Femur (tissue), 1 donor: Measurements from ENCODE around the gene CPED1.

Experiments used
- DNase-seq: peaks from one replicate; pipeline ENCODE4 v3.0.0-alpha.2; 2017

CPED1 gene

DNA sequence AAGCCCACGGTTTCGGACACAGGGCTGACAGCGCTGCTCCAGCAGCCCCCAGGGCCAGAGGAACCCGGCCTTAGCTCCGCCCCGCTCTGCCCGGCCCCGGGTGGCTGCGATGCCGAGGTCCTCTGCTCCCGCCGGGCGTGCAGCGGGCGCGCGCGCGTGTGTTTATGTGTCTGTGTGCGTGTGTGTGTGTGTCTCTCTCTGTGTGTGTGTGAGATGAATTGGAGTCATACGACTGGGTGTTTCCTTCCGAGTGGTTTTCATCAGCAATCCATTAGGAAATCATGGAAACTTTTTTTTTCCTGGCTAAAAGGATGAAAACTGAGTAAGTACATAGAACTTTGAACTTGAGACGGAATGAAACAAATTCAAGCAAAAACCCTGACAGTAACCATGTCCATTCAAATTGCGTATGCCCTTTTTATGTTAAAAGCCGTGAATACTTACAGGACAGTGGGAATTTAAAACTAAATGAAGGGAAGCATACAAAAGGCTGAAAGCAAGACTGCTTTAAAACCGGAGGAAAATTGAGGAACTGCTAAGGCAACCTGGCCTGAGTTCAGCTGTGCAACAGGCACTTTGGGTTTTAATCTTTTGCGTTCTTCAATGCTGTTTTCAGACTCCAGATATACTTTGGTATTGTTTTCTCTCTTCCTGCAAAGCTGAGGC lies at the start of gene CPED1:
CPED1 (plus strand) TSS at position 121 of the 666 bp plus-strand sequence. CDS start 911 bp downstream, outside the sequence.
- DNase-seq = peak; percentile 85

DNA sequence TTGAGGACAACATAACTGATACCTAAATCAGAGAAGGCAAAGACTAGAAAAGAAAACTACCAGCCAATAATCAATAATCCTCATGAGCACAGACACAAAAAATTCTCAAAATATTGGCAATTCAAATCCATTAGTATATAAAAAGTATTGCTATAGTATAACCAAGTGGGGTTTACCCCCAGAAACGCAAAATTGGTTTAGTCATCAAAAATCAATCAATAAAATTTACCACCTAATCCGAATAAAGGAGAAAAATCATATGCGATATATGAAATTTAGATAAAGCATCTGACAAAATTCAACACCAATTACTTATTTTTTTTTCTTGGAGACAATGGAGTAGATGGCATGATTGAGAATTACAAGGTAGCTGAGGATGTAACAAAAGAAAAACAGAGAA lies 49.2 kb upstream of the CPED1 start:
- no peak for DNase-seq

DNA sequence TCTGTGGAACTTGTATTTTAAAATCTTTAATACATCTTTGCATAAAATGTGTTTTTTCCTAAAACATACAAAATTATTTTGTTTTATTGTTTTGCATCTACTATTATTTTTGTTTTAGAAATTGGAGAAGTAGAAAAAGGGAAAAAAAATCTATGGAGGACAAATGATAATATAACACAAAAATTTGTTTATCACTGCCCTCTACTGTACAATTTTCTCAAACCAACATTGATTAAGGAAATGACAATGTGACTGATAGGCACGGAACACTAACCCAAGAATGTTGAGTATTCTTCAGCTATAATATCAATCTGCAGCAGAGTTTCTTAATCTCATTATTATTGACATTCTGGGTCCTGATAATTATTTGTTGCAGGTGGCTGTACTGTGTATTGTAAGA lies 47.4 kb upstream of the CPED1 start:
- DNase-seq = no peak

DNA sequence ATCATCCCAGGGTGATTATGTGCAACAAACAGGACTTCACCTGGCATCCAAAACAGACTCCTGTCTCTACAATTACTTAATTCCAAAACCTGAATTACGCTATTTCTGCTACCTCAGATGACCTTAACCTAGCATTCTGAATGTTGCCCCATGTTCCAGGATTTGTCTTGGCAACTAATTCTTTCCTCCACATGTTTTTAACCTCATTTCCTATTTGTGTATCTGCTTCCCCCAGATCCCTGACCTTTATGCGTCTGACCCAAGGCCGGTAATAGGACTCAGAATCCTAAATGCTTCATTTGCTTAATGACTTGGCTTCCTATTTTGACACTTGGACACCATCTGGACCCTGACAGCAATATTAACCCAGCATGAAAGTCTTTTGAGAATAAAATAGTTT lies 46.7 kb upstream of the CPED1 start:
- no peak for DNase-seq

DNA sequence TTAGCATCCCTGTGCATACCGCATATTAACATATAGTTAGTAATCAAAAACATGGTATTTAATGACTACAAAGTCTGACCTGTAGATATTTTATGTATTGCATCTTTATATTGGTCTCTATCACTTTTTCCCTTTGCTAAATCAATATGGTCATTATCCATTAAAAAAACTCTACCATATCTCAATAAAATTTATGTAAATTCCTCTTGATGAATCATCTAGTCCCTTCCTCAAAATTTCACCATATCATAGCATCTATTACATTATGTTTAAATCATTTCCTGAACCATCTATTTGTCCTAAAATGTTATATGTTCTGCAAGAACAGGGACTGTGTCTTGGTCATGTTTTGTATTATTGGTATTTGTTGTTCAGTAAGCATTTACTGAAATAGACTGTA lies 45.6 kb upstream of the CPED1 start:
- no peak for DNase-seq

DNA sequence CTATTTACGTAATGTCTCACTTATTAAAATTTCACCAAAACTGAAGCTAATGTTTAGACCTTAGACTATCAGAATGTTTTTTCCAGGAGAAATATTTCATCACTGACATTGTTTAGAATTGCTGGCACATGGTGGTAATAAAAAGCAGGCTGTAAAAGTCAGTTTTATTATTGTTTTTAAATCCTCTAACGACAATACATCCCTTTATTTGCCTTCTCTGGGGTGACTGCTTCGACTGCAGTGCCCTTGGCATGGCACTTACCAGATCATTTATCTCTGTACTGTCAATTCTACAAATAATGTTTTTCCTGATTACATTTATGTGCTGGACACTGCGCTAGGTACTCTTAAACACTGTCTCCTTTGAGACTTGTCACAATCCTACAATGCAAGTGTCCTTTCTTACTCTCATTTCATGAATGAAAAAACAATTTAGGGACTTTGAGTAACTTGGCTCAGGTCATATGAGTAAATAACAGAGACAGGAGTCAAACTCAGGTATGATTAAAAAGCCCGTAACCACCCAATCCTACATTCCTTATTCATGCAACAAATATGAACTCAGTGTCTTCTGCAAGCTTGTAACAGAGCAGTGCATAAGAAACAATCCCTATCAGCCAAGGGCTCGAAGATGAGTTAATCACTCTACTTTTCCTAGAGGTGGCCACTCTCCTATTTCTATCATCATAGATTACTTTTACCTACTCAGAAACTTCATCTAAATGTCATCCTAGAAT lies 43.5 kb upstream of the CPED1 start:
- no peak for DNase-seq

DNA sequence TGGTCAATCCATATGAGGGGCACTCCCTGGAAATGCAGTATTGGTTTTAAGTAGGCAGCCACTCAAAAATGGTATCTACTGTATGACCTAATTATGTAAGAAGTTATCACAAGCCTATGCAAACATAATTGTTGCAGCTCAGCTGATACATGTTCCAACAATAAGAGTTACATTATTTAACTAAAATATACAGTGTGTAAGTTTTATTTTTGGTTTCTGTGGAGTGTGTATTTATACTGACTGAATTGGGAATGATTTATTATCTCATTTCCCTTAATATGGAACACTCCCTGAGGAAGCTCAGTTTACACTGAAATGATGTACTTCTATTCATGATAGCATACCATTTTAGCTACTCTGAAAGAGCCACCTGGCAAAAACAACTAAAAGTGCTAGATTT lies 40.5 kb upstream of the CPED1 start:
- no peak for DNase-seq

DNA sequence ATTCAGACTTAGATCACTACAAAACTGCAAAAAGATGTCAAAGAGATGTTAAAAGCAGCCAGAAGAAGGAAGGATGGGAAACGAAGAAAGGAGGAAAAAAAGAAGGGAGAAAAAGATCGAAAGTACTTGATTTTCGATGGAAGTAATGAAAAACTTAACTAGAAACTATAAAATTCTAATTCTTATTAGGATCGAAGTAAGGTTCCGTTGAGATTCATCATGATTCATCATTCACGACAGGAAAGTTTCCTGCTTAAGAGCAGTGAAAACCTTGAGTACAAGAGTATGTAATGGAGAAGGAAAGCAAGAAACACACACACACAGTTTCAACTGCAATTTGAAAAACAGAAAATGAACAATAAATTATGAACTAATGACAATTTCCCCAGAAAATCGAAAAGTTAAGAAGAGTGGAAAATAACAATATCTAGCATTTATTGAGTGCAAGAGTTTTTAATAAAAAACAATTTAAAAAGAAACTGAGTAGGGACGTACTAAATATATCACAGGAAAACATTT lies 39.1 kb upstream of the CPED1 start:
- no peak for DNase-seq

DNA sequence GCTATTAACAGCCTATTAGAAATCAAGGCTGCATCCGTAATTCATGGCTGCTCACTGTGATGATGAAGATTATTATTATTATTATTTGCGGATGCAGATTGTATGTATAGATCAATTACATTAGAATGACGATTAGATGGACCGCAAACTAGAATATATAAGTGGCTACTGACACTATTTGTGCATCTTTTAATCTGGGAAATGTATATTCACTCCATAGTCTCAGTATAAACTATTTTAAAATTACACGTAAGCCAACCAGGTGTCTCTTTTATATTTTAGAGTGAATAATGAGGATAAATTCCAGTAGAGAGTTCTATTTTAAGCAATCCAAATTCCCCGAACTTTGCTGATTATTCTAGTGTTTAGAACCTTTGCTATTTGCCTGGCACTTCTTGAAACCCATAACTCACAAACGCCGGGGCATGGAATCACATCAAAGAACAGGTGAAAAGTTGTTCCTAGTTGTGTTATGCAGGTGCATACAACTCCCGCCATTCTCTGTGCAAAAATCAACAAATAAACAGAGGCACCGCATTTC lies 38.4 kb upstream of the CPED1 start:
- no peak for DNase-seq

DNA sequence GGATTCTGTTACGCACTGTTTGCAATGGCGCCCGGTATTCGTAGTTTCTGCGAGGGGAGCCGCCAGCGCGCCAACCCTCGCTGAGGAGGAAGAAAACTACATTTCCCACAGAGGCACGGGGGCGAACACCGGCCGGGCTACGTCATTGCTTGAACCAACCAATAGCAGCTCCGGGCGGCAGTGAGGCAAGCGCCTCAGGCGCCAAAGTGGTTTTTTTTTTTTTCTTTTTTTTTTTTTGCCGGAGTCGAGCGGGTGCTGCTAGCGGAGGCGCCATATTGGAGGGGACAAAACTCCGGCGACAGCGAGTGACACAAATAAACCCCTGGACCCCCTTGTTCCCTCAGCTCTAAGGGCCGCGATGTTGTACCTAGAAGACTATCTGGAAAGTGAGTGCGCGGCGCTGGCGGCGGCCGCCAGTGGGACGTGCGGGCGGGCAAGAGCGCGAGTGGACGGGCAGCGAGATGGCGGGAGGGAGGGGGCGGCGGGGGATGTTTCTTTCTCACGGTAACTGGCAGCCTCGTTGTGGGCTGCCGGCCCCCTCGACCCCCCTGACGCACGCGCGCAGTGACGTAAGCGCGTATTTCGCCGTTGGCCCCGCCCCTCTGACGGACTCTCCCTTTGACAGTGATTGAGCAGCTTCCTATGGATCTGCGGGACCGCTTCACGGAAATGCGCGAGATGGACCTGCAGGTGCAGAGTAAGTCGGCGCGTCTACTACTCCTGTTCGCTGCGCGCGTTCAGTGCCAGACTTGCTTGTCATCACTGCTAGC lies 37.8 kb upstream of the CPED1 start, which contains the start of gene ING3:
ING3 (plus strand) TSS at position 239 of the 770 bp plus-strand sequence; CDS start at position 359, 120 bp downstream.
- DNase-seq = peak; percentile 99

DNA sequence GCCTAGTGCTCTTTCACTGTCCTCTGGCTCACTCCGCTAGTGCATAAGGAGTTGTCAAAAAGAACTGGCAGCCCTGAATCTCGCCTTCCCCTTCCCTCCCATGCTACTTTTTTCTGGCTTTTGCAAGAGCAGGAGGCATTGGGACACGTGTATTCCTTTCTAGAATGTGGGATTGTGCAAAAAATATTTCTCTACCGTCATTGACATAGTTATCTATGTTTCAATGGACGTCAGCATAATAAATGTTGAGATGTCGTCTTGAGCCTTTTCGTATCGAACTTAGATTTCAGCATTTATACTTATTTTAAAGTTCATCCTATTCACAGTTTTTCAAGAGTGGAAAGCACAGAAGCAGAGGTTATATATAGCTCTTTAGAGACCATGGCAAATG lies 37.2 kb upstream of the CPED1 start:
- DNase-seq = no peak

DNA sequence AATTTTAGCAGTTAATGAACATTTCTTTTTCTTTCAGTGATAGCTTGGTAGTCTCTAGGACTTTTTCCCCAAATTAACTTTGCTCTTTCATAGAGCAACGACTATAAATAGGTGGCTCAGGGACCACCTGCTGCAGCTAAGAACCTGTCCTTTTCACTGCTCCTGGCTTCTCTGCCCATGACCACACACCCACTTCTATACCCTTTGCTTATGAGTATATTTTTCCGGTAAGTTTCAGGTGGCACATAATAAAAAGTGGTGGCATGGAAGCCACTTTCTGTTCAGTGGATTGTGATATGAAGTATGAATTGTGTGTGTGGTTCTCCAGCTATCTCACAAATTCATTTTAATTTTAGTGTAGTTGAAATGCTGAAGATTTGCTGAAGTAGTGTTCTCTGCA lies 36.7 kb upstream of the CPED1 start:
- no peak for DNase-seq

DNA sequence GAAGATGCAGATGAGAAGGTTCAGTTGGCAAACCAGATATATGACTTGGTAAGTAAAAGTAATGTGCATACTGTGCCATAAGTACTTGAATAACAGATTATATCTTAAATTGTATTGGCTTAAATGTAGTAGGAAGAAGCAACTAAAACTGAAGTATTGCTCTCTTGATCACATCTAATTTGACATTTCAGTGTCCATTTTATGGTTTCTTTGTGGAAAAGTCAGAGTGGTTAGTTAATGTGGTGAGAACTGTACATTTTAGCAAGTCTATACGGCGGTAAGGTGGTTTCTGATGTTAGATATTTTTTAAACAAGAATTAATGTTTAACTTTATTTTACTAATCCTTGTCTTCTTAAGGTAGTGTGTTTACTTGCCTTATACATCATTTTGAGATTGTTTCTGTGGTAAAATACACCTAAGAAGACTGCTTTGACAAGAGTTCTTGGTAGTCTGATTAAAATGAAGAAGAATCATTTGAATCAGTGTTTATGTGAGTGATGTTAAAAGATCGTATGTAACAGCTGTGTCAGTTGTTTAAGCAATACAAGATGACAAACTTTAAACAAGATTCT lies 32.8 kb upstream of the CPED1 start:
- no peak for DNase-seq

DNA sequence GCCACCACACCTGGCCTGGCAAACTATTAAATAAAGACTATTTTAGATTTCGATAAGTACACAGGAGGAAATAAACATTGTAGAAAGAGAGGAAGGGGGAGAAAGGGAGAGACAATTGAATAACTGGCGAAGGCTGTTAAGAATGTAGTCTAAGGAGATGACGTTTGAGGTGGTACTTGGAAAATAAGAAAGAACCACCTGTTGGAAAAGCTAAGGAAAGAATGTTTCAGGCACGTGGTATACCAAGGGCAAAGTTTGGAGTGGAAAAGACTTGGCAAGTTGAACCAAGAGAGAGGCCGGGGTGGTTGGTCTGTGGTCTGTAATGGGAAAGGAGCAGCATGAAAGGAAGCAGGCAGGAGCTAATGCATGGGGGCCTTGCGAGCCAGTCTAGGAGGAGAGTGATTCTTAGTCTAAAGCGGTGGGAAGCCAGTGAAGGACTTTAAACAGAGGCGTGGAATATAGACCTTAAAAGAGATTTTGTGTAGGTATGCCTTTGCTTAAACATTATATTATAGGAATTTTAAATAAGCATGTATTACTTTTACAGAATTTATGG lies 28.5 kb upstream of the CPED1 start:
- no peak for DNase-seq

DNA sequence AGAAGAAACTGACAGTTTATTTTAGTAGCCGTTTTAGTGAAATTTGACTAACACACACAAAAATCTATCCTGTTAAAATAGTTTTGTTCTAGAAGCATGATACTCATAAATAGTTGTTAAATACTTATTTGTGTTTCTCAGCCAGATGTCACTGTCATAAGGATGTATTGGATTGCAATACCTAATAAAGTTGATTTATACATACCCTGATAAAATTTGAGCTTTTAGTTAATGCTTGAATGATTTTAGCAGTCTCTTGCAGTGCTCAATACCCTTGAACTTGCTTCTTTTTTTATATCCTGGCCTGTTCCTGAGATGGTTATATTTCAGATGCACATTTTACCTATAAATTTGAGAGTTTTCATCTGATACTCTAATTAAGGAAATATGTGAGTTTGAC lies 27.8 kb upstream of the CPED1 start:
- DNase-seq = no peak

DNA sequence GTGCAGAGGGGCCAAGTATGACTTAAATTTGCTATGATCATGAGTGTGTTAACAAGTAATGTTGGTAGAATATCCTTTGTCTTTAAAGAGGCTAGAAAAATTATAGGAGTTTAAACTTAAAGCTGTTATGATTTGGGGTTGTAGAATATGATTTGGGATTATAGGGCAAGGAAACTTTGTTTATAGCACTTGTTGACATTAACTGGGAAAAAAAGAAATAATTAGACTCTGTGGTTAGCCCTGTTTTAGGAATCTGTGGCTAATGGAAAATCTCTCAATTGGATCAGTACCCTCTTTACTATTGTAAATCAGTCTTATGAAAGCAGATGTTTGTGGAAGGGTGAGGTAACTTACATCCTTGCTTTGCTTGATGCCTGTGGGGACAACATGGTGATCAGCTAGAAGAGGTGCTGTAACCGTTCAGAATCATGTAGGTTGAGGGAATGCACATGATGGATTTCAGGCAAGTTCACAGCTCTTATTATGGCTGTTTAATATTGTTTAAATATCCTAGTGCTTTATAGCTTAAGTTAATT lies 26.8 kb upstream of the CPED1 start:
- DNase-seq = no peak

DNA sequence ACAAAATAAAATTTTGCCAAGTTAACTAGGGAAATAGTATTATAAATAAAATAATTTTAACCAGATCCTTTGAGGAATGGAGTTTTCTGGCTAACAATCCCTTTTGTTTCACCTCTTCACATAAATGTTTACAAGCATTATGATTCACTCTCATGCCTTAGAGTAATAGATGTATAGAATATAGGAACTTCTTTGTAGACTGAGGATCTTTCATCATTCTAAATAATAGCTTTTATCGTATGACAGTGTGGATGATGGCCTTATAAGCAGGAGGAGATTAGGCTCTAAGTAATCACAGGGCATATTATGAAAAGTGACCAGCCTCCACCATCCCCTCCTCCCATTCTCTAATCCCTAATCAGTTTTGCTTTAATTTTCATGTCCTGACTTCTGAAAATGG lies 24.4 kb upstream of the CPED1 start:
- DNase-seq = no peak

DNA sequence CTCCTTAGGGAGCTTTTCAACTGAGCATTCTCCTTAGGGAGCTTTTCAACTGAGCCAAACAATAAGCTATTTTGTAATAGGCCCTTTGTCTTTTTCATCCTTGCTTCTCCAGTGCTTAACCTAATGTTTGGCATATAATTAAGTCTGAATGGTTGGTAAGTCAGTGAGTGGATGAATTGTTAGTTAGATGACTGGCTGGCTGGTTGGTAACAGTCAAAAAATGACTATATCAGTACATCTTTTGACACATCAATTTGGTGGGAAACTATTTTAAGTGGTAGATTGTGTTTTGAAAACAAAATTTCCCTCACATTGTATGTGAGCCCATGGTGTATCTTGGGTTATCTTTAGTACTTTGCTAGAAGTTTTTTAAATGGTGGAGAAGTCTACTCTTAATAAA lies 21.6 kb upstream of the CPED1 start:
- DNase-seq = no peak

DNA sequence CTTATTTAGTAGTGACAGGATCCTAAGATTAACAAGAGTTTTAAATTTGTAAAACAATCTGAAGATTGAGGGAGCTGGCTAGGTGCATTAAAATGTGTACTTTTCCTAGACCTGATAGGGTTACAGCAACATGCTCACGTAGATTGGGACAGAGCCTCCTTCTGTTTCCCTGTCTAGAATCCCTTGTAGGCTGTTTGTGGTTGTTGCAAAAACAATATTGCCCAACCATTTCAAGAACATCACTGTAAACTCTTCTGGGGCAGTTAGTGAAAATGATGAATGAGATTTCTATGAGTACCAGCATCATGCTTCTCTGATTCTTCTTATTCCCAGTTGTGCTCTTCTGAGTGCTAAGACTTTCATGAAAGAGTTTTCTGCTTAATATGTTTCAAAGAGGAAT lies 14.7 kb upstream of the CPED1 start:
- no peak for DNase-seq

DNA sequence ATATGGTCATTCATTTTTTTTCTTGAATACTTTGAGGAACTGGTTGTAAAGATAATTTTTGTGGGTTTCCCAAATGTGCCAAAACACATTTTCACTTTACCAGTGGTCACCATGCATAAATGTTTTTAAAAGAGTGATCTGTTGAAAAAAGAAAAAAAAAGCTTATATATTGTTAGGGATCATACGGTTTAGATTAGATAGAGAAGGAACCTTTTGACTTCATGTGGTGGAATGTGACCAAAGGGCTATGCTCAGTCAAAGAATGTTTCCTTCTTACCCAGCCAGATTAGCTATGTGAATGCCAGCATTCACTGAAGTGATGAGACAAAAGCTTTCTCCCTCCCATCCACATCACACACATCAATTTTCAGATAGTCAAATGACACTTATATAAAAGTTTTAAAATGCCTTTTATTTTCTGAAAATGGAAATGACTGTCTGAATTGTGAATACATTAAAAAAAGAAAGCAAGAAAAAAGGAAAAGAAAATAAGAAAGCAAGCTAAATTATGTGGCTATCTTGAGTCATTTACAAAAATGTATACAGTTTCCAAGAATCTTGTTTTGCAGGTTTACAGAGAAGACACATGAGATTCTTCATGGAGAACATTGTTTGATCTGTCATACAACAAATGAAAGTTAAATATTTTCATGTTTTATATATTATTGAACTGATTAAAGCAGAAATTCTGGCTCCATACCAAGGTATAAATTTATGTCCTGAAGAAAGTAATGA lies 8.6 kb upstream of the CPED1 start:
- no peak for DNase-seq

DNA sequence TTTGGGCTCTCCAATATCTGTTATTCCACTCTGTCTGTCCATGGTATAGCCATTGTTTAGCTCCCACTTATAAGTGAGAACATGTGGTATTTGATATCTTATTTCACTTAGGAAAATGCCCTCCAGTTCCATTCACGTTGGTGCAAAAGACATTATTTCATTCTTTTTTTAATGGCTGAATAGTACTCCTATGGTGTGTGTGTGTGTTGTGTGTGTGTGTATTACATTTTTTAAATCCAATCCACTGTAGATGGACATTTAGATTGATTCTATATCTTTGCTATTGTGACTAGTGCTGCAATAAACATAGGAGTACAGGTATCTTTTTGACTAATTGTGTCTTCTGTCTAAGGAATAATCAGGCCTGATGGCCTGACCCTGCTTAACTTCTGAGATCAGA lies 7.4 kb upstream of the CPED1 start:
- no peak for DNase-seq
